Memory B cell (primary cell): Measurements from ENCODE around the gene PAK6.

Experiments used
- ATAC-seq: fragments of 150-1000 bp; cut with Tn5 transposase; 2 replicates; pipeline ENCODE4 v1.10.0; 2021; ENCODE audit warnings: low read depth, mild to moderate bottlenecking, moderate library complexity
- DNase-seq, 2 donors: peaks; one replicate each; pipeline ENCODE4 v3.0.0; 2022; ENCODE audit warnings: low spot score in 2 of 2
- H3K27ac Mint-ChIP-seq: one replicate; pipeline ENCODE4 v1.8.0; 2022; ENCODE audit warnings: mild to moderate bottlenecking, moderate library complexity, mixed read lengths
- H3K27me3 Mint-ChIP-seq: one replicate; pipeline ENCODE4 v1.8.0; 2022; ENCODE audit warnings: mixed read lengths
- H3K36me3 Mint-ChIP-seq: one replicate; pipeline ENCODE4 v1.8.0; 2022; ENCODE audit warnings: mild to moderate bottlenecking, mixed read lengths
- H3K4me1 Mint-ChIP-seq: one replicate; pipeline ENCODE4 v1.8.0; 2022; ENCODE audit warnings: mixed read lengths
- H3K4me3 Mint-ChIP-seq: one replicate; pipeline ENCODE4 v1.8.0; 2022; ENCODE audit warnings: mild to moderate bottlenecking, moderate library complexity, mixed read lengths
- H3K9me3 Mint-ChIP-seq: one replicate; pipeline ENCODE4 v1.8.0; 2022; ENCODE audit warnings: mixed read lengths

Gene PAK6

GRCh38 chr15:40256638-40257235 is 17.9 kb downstream of the PAK6 start:
- peaks cover 10% of the 10 kb centered on the region for H3K27me3 Mint-ChIP-seq
- H3K27ac Mint-ChIP-seq: no peak overlapping the region
- no peaks in the 10 kb centered on the region for H3K36me3 Mint-ChIP-seq
- peaks cover 11% of the 10 kb centered on the region for H3K4me1 Mint-ChIP-seq
- no peaks in the 10 kb centered on the region for H3K9me3 Mint-ChIP-seq
- H3K4me3 Mint-ChIP-seq: no peak overlapping the region
- DNase-seq (no peak), ATAC-seq (no peak)

DNA sequence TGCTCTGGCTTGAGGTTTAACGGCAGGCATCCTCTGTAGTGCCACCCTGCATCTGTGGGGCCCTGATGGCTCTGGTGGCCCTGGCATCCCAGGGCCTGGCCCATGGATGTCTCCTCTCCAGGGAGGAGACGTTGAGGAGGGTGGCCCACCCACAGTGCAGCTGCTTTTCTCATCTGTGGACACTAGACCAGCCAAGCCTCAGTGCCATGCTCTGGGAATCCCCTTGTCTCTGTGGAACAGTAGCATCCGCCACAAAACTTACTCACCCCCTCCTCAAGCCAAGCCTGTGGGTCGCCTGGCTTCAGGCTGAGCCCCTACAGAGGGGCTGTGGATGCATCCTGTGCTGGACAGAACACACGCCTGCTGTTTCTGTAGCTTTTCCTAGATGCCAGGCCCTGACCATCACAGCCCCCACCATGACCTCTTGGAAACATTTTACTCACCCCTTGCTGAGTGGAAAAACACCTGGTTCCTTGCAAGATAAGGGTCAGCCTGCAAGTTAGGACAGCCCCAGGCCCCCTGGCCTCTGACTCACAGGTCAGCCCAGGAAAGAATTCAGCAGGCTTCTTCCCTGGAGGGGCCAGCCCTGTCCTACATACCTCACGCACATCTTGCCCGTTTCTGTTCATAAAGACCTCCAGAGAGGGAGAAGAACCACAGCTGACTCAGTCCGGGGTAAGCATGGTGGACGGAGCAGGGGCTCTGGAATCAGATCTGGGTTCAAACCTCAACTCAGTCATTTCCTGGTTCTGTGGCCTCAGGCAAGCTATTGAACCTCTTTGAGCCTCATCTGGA is 19.0 kb downstream of the PAK6 start:
- peaks cover 9% of the 10 kb centered on the region for H3K27me3 Mint-ChIP-seq
- no peak for DNase-seq
- ATAC-seq: no peak
- H3K36me3 Mint-ChIP-seq: no peaks in the 10 kb centered on the region
- H3K4me3 Mint-ChIP-seq: no peak overlapping the region
- no peak overlapping the region for H3K27ac Mint-ChIP-seq
- H3K4me1 Mint-ChIP-seq: peaks cover 11% of the 10 kb centered on the region
- no peaks in the 10 kb centered on the region for H3K9me3 Mint-ChIP-seq

DNA sequence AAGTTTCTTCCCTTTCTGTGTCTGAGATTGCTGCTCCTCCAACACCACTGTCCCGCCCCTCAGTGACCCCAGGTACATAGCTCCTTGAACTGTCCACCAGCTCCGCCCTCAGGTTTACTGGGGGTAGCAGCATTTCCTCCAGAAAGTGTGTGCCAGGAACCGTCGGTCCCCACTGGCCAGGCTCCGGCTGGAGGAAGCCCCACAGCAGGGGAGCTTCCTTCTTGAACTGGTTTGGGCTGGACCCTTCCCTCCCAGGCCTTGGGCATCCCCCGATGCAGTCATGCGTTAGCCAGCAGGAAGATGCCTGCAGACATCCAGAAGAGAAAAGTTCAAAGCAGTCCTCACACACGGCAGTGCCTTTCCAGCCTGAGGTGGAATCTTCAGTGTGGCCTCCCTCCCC is 19.7 kb downstream of the PAK6 start:
- no peaks in the 10 kb centered on the region for H3K36me3 Mint-ChIP-seq
- H3K9me3 Mint-ChIP-seq: no peaks in the 10 kb centered on the region
- ATAC-seq: no peak
- H3K4me3 Mint-ChIP-seq: no peak overlapping the region
- H3K27me3 Mint-ChIP-seq: peaks cover 6% of the 10 kb centered on the region
- no peak overlapping the region for H3K27ac Mint-ChIP-seq
- H3K4me1 Mint-ChIP-seq: peaks cover 6% of the 10 kb centered on the region
- no peak for DNase-seq

- H3K4me3 Mint-ChIP-seq: no peak overlapping the region
- no peaks in the 10 kb centered on the region for H3K9me3 Mint-ChIP-seq
- peaks cover 2% of the 10 kb centered on the region for H3K27me3 Mint-ChIP-seq
- ATAC-seq (no peak), DNase-seq (no peak)
- H3K27ac Mint-ChIP-seq: no peak overlapping the region
- no peaks in the 10 kb centered on the region for H3K36me3 Mint-ChIP-seq
- peaks cover under 1% of the 10 kb centered on the region for H3K4me1 Mint-ChIP-seq
These were observed 20.2 kb downstream of the PAK6 start for GRCh38 chr15:40259021-40259420.

DNA sequence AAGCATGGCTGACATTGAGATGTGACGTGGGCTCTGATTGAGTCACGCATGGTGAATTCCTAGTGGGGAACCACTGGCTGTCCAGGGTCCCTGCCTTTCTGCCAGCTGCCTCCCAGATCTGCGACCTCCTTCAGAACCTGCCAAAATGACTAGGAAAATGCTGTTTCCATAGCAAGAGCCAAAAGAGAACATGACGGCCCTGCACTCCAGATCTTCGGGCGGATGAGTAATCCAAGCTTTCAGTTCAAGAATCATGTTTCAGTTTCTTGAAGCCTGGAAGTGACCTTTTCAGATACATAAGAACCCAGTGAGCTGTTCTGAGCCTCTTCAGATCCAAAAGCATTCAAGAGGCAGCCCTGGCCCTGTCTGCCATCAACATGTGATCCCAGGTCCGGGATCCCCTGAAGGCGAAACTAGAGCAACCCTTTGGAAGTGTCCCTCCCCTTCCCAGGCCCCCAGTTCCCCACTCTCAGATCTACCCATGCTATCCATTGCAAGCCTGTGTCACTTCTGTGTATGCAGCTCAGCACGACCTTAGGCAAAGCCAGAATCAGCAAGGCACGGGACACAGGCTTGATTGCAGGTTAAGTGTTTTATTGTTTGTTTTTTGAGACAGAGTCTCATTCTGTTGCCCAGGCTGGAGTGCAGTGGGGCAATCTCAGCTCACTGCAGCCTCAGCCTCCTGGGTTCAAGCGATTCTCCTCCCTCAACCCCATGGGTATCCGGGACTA is 24.3 kb downstream of the PAK6 start:
- Mint-ChIP-seq H3K27me3 (peaks cover 2% of the 10 kb centered on the region), H3K4me1 (no peaks in the 10 kb centered on the region), H3K4me3 (no peak overlapping the region), H3K36me3 (no peaks in the 10 kb centered on the region), H3K9me3 (no peaks in the 10 kb centered on the region), H3K27ac (no peak overlapping the region)
- DNase-seq (no peak), ATAC-seq (no peak)

- H3K36me3 Mint-ChIP-seq: no peaks in the 10 kb centered on the region
- no peaks in the 10 kb centered on the region for H3K9me3 Mint-ChIP-seq
- no peaks in the 10 kb centered on the region for H3K4me1 Mint-ChIP-seq
- H3K4me3 Mint-ChIP-seq: no peak overlapping the region
- H3K27ac Mint-ChIP-seq: no peak overlapping the region
- DNase-seq (no peak), ATAC-seq (no peak)
- peaks cover 2% of the 10 kb centered on the region for H3K27me3 Mint-ChIP-seq
These were observed 25.7 kb downstream of the PAK6 start for GRCh38 chr15:40264321-40265153.

GRCh38 chr15:40265355-40265754 is 26.5 kb downstream of the PAK6 start:
- H3K4me3 Mint-ChIP-seq: no peak overlapping the region
- H3K27ac Mint-ChIP-seq: no peak overlapping the region
- no peaks in the 10 kb centered on the region for H3K36me3 Mint-ChIP-seq
- DNase-seq (no peak), ATAC-seq (no peak)
- peaks cover 2% of the 10 kb centered on the region for H3K27me3 Mint-ChIP-seq
- no peaks in the 10 kb centered on the region for H3K9me3 Mint-ChIP-seq
- H3K4me1 Mint-ChIP-seq: no peaks in the 10 kb centered on the region

DNA sequence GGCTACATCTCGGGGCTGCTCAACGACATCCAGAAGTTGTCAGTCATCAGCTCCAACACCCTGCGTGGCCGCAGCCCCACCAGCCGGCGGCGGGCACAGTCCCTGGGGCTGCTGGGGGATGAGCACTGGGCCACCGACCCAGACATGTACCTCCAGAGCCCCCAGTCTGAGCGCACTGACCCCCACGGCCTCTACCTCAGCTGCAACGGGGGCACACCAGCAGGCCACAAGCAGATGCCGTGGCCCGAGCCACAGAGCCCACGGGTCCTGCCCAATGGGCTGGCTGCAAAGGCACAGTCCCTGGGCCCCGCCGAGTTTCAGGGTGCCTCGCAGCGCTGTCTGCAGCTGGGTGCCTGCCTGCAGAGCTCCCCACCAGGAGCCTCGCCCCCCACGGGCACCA is 27.0 kb downstream of the PAK6 start:
- H3K36me3 Mint-ChIP-seq: no peaks in the 10 kb centered on the region
- ATAC-seq: no peak
- DNase-seq: no peak
- H3K9me3 Mint-ChIP-seq: no peaks in the 10 kb centered on the region
- H3K4me3 Mint-ChIP-seq: no peak overlapping the region
- peaks cover 2% of the 10 kb centered on the region for H3K27me3 Mint-ChIP-seq
- H3K4me1 Mint-ChIP-seq: no peaks in the 10 kb centered on the region
- H3K27ac Mint-ChIP-seq: no peak overlapping the region

DNA sequence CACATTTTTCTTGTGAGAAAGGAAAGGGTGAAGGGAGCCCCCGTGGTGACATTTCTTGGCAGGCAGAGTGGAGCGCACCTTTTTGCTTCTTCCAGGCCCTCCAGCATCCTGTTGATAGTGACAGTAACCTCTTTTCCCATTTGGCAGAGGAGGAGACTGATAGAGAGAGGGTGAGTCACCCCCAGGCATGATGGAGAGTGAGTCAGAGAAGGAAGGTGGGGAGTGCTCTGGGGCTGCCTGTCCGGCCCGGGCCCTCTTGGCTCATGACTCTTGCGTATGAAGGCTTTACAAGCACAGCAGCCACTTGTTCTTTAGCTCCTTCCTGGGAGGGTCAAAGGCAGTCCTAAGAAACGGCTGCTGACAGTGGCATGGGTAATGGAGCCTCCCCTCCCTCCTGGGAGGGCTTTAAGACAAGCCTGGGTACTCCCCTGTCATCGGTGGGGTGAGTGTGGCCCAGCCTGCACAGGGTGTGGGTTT is 28.0 kb downstream of the PAK6 start:
- Mint-ChIP-seq H3K36me3 (no peaks in the 10 kb centered on the region), H3K4me1 (no peaks in the 10 kb centered on the region), H3K27me3 (peaks cover 2% of the 10 kb centered on the region), H3K4me3 (no peak overlapping the region), H3K27ac (no peak overlapping the region), H3K9me3 (no peaks in the 10 kb centered on the region)
- DNase-seq (no peak), ATAC-seq (no peak)

DNA sequence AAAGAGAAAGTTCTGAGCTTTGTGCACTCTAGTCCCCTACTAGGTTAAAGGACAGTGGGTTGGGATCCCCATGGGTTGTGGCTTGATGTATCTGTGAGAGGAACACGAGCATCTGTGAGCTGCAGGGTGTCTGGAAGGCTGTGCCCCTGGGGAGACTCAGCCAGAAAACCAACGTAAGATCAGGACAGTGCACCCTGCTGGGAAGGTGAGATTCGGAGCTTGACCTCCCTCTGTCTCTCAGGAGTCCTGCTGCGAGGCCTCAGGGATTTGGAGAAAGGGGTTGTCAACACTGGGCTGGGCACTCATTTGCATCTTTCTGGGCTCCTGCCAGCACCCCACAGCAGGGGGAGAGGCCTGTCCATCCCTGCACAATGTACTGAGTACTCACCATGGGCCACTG is 28.8 kb downstream of the PAK6 start:
- H3K9me3 Mint-ChIP-seq: no peaks in the 10 kb centered on the region
- no peak for ATAC-seq

DNA sequence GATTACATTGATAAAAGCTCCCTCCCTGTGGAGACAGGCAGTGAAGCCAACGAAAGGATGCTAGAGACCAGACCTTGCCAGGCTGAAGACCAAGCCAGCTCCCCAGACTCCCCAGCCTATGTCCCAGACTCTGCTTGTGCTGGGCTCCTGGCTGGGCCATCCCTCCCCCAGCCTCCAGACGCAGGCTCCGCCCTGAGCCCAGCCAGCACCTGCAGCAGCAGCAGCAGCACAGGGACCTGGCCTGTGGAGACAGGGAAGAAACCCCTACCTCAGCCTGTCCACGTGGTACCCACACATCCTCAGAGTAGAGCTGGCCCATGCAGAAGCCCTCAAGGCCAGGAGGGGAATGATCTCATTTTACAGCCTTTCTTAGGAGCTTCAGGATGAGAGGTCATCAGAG is 30.7 kb downstream of the PAK6 start:
- Mint-ChIP-seq H3K4me3 (no peak overlapping the region), H3K27ac (no peak overlapping the region), H3K27me3 (peaks cover 2% of the 10 kb centered on the region), H3K4me1 (peaks cover 1% of the 10 kb centered on the region), H3K36me3 (no peaks in the 10 kb centered on the region), H3K9me3 (no peaks in the 10 kb centered on the region)
- ATAC-seq (no peak), DNase-seq (no peak)

More for the DNA sequence above, 28.8 kb downstream of the PAK6 start:
- Mint-ChIP-seq H3K27me3 (peaks cover 2% of the 10 kb centered on the region), H3K36me3 (no peaks in the 10 kb centered on the region), H3K4me3 (no peak overlapping the region), H3K4me1 (no peaks in the 10 kb centered on the region), H3K27ac (no peak overlapping the region)
- no peak for DNase-seq

GRCh38 chr15:40270246-40270995 is 31.6 kb downstream of the PAK6 start:
- H3K27me3 Mint-ChIP-seq: peaks cover 2% of the 10 kb centered on the region
- no peak overlapping the region for H3K4me3 Mint-ChIP-seq
- peaks cover 4% of the 10 kb centered on the region for H3K4me1 Mint-ChIP-seq
- ATAC-seq: no peak
- no peak for DNase-seq
- H3K9me3 Mint-ChIP-seq: no peaks in the 10 kb centered on the region
- no peaks in the 10 kb centered on the region for H3K36me3 Mint-ChIP-seq
- no peak overlapping the region for H3K27ac Mint-ChIP-seq
